CD4-positive, alpha-beta T cell (primary cell): Measurements from ENCODE around the gene TTYH3. TPM values are rescaled to one million over a fixed set of nuclear protein-coding genes. Genes with fewer than 3 reads are reported as not detected.
A peak's percentile ranks its signal among the peaks of the same experiment; 100 is the strongest.

ENCODE experiments used
- ATAC-seq: fragments of 200-7000 bp; cut with Tn5 transposase; one replicate; pipeline ENCODE4 v1.10.0; 2022; ENCODE audit warnings: mild to moderate bottlenecking; ENCODE audit not compliant: poor library complexity
- CTCF ChIA-PET: fragments of 350-600 bp; sonication (Branson Sonifier 250); formaldehyde crosslinking; loops from one replicate; lab custom pipeline; 2021; ENCODE audit warnings: antibody characterized with exemption, inconsistent platforms; lab: Charles Lee
- POLR2A ChIA-PET: fragments of 350-600 bp; sonication (Branson Sonifier 250); formaldehyde crosslinking; loops from one replicate; lab custom pipeline; 2021; ENCODE audit warnings: antibody characterized with exemption, inconsistent platforms; lab: Charles Lee
- DNase-seq, 14 experiments: peaks; one replicate each; pipeline ENCODE4 v3.0.0-alpha.2; 2013 to 2020; ENCODE audit warnings: mixed read lengths in 2 of 14
- H3K27ac ChIP-seq, 2 donors: one replicate each; pipeline versions ENCODE4 v1.5.1 to v1.7.0; 2013; ENCODE audit warnings: low read length in 2 of 2, low read depth in 1 of 2, mild to moderate bottlenecking in 1 of 2
- H3K27me3 ChIP-seq, 2 experiments: 1 replicate in 1 of 2; 2 replicates in 1 of 2; pipeline versions ENCODE4 v1.6.1 to v1.7.0; 2013; ENCODE audit warnings: low read length in 2 of 2, control low read depth in 1 of 2, mild to moderate bottlenecking in 1 of 2, moderate library complexity in 1 of 2; ENCODE audit not compliant: insufficient read depth in 2 of 2, control insufficient read depth in 1 of 2
- H3K36me3 ChIP-seq: one replicate; pipeline ENCODE4 v1.6.1; 2013; ENCODE audit warnings: low read length, control low read depth; ENCODE audit not compliant: insufficient read depth
- H3K4me1 ChIP-seq: one replicate; pipeline ENCODE4 v1.6.1; 2013; ENCODE audit warnings: low read length, control low read depth; ENCODE audit not compliant: insufficient read depth
- H3K4me3 ChIP-seq: one replicate; pipeline ENCODE4 v1.5.1; 2013; ENCODE audit warnings: mild to moderate bottlenecking, low read length, moderate library complexity
- H3K9me3 ChIP-seq, 2 experiments: 1 replicate in 1 of 2; 2 replicates in 1 of 2; pipeline versions ENCODE4 v1.6.1 to v1.7.0; 2013; ENCODE audit warnings: low read length in 2 of 2, mild to moderate bottlenecking in 2 of 2, control low read depth in 1 of 2, moderate library complexity in 1 of 2; ENCODE audit not compliant: control insufficient read depth in 1 of 2, insufficient read depth in 1 of 2
- H3K27ac Mint-ChIP-seq: one replicate; pipeline ENCODE4 v1.8.0; 2020; ENCODE audit warnings: mixed read lengths
- H3K27me3 Mint-ChIP-seq: one replicate; pipeline ENCODE4 v1.8.0; 2021; ENCODE audit warnings: mixed read lengths
- H3K36me3 Mint-ChIP-seq: one replicate; pipeline ENCODE4 v1.8.0; 2021; ENCODE audit warnings: low read depth, mixed read lengths
- H3K4me1 Mint-ChIP-seq: one replicate; pipeline ENCODE4 v1.8.0; 2021; ENCODE audit warnings: low read depth, mixed read lengths
- H3K4me3 Mint-ChIP-seq: one replicate; pipeline ENCODE4 v1.8.0; 2020; ENCODE audit warnings: mild to moderate bottlenecking, mixed read lengths
- H3K9me3 Mint-ChIP-seq: one replicate; pipeline ENCODE4 v1.8.0; 2020; ENCODE audit warnings: mixed read lengths
- intact Hi-C, 2 experiments: fragments of 100-400 bp; cut with DNase I in 1 of 2; cut with micrococcal nuclease in 1 of 2; formaldehyde crosslinking; loops; one replicate each; pipeline versions ENCODE4 v1.15.1 to v1.9.0; 2023 to 2025; cut with DNase I, micrococcal nuclease
- total RNA-seq, 174 experiments: library from RNA in 2 of 174; stranded (reverse) in 2 of 174; gene quantifications; one replicate each; pipeline ENCODE4 v1.2.3 and lab custom pipeline; 2021 to 2026
- TF ChIP-seq, protein P1 (sequence below): fragments of 200-600 bp; IDR thresholded peaks from one replicate; pipeline ENCODE4 v1.8.0; 2022; ENCODE audit warnings: antibody characterized with exemption, mild to moderate bottlenecking

TTYH3 gene
- total RNA-seq, 2 experiments from 2014 or later = 7.9 to 9.3 TPM

- TF ChIP-seq, protein P1, sequence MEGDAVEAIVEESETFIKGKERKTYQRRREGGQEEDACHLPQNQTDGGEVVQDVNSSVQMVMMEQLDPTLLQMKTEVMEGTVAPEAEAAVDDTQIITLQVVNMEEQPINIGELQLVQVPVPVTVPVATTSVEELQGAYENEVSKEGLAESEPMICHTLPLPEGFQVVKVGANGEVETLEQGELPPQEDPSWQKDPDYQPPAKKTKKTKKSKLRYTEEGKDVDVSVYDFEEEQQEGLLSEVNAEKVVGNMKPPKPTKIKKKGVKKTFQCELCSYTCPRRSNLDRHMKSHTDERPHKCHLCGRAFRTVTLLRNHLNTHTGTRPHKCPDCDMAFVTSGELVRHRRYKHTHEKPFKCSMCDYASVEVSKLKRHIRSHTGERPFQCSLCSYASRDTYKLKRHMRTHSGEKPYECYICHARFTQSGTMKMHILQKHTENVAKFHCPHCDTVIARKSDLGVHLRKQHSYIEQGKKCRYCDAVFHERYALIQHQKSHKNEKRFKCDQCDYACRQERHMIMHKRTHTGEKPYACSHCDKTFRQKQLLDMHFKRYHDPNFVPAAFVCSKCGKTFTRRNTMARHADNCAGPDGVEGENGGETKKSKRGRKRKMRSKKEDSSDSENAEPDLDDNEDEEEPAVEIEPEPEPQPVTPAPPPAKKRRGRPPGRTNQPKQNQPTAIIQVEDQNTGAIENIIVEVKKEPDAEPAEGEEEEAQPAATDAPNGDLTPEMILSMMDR = no peak
- H3K4me1 Mint-ChIP-seq = peaks cover 10% of the 10 kb centered on the region
- Histone ChIP-seq H3K4me3 (no peak overlapping the region), H3K9me3 (no peaks in the 10 kb centered on the region), H3K27ac (no peak overlapping the region), H3K4me1 (peaks cover 23% of the 10 kb centered on the region), H3K36me3 (no peaks in the 10 kb centered on the region), H3K27me3 (no peaks in the 10 kb centered on the region)
- POLR2A ChIA-PET = no interaction called here
- no peaks in the 10 kb centered on the region for H3K27me3 Mint-ChIP-seq
- no peaks in the 10 kb centered on the region for H3K36me3 Mint-ChIP-seq
- DNase-seq (no peak), ATAC-seq (no peak)
- intact Hi-C loops = no loop called here
- CTCF ChIA-PET = no interaction called here
- H3K9me3 Mint-ChIP-seq = no peaks in the 10 kb centered on the region
- H3K27ac Mint-ChIP-seq = no peak overlapping the region
- H3K4me3 Mint-ChIP-seq = no peak overlapping the region
These were observed 9.1 kb downstream of the TTYH3 start for GRCh38 chr7:2640846-2641316.

- ChIA-PET CTCF (no interaction called here), POLR2A (no interaction called here)
- Histone ChIP-seq H3K4me3 (no peak overlapping the region), H3K27ac (no peak overlapping the region), H3K27me3 (no peaks in the 10 kb centered on the region), H3K36me3 (no peaks in the 10 kb centered on the region), H3K9me3 (no peaks in the 10 kb centered on the region), H3K4me1 (peaks cover 23% of the 10 kb centered on the region)
- TF ChIP-seq, protein P1 = no peak
- Mint-ChIP-seq H3K9me3 (no peaks in the 10 kb centered on the region), H3K27ac (no peak overlapping the region), H3K36me3 (no peaks in the 10 kb centered on the region), H3K4me3 (no peak overlapping the region), H3K27me3 (no peaks in the 10 kb centered on the region), H3K4me1 (peaks cover 10% of the 10 kb centered on the region)
- ATAC-seq = no peak
- intact Hi-C loops = no loop called here
- peak in 2 of 14 experiments; percentile 55 to 58 for DNase-seq
These were observed 9.9 kb downstream of the TTYH3 start for GRCh38 chr7:2641406-2642393.

- no peak overlapping the region for H3K27ac Mint-ChIP-seq
- CTCF ChIA-PET = no interaction called here
- POLR2A ChIA-PET = no interaction called here
These were observed 11.8 kb downstream of the TTYH3 start for GRCh38 chr7:2643386-2644219.

More at GRCh38 chr7:2643386-2644219, 11.8 kb downstream of the TTYH3 start:
- Mint-ChIP-seq H3K9me3 (no peaks in the 10 kb centered on the region), H3K4me1 (peaks cover 10% of the 10 kb centered on the region), H3K4me3 (no peak overlapping the region), H3K36me3 (no peaks in the 10 kb centered on the region), H3K27me3 (no peaks in the 10 kb centered on the region)
- TF ChIP-seq, protein P1 = no peak
- no peak overlapping the region for H3K27ac ChIP-seq
- no peaks in the 10 kb centered on the region for H3K9me3 ChIP-seq
- no peak for DNase-seq
- peaks cover 23% of the 10 kb centered on the region for H3K4me1 ChIP-seq
- intact Hi-C loops = no loop called here
- no peaks in the 10 kb centered on the region for H3K36me3 ChIP-seq
- no peak for ATAC-seq
- H3K27me3 ChIP-seq = no peaks in the 10 kb centered on the region
- H3K4me3 ChIP-seq = no peak overlapping the region
